Naive B cell (primary cell): Measurements from ENCODE around the gene IFNA2. TPM values are rescaled to one million over a fixed set of nuclear protein-coding genes. Genes with fewer than 3 reads are reported as not detected.
A peak's percentile ranks its signal among the peaks of the same experiment; 100 is the strongest.
"Not testable (repeated sequence)": the region's sequence is repeated elsewhere in the genome, so short reads cannot be mapped to it uniquely, and the experiment has no call there.

Experiments
- ATAC-seq, 2 donors: fragments of 150-1000 bp; cut with Tn5 transposase; 2 replicates each; pipeline ENCODE4 v1.10.0; 2021; ENCODE audit warnings: low read depth in 2 of 2, mild to moderate bottlenecking in 2 of 2, moderate library complexity in 2 of 2
- DNase-seq: peaks from one replicate; pipeline ENCODE4 v3.0.0; 2022
- H3K27ac Mint-ChIP-seq, 6 donors: one replicate each; pipeline ENCODE4 v1.8.0; 2020 to 2022; ENCODE audit warnings: mild to moderate bottlenecking in 6 of 6, mixed read lengths in 6 of 6, moderate library complexity in 5 of 6, inconsistent platforms in 2 of 6
- H3K27me3 Mint-ChIP-seq, 3 donors: one replicate each; pipeline ENCODE4 v1.8.0; 2021 to 2022; ENCODE audit warnings: mixed read lengths in 3 of 3, mild to moderate bottlenecking in 1 of 3
- H3K36me3 Mint-ChIP-seq, 2 donors: one replicate each; pipeline ENCODE4 v1.8.0; 2020 to 2022; ENCODE audit warnings: mixed read lengths in 2 of 2, inconsistent platforms in 1 of 2, mild to moderate bottlenecking in 1 of 2
- H3K4me1 Mint-ChIP-seq, 3 donors: one replicate each; pipeline ENCODE4 v1.8.0; 2020 to 2022; ENCODE audit warnings: mixed read lengths in 3 of 3, inconsistent platforms in 1 of 3, mild to moderate bottlenecking in 1 of 3, moderate library complexity in 1 of 3
- H3K4me3 Mint-ChIP-seq, 8 donors: one replicate each; pipeline ENCODE4 v1.8.0; 2020 to 2022; ENCODE audit warnings: mild to moderate bottlenecking in 8 of 8, mixed read lengths in 8 of 8, moderate library complexity in 8 of 8, inconsistent platforms in 2 of 8
- H3K9me3 Mint-ChIP-seq, 7 donors: one replicate each; pipeline ENCODE4 v1.8.0; 2020 to 2022; ENCODE audit warnings: mixed read lengths in 7 of 7, mild to moderate bottlenecking in 5 of 7, inconsistent platforms in 2 of 7, moderate library complexity in 1 of 7
- polyA plus RNA-seq, 6 donors: library from polyadenylated mRNA; unstranded; fragments of 300-500 nt; fragmentation: Illumina TruSeq; gene quantifications; one replicate each; pipeline ENCODE4 v1.2.3, GENCODE V29; 2021; ENCODE audit warnings: low read depth in 6 of 6

The IFNA2 gene
- polyA plus RNA-seq, result not detected

- DNase-seq, result peak; percentile 57
- ATAC-seq, result peak; percentile 51 to 52
- Mint-ChIP-seq H3K27ac (peak within 1 kb of the TSS in 3 of 6 donors; percentile 21 to 77 (median 63)), H3K27me3 (peaks cover 38 to 48% (median 41%) of the 10 kb centered on the region in 3 donors), H3K4me3 (peak within 1 kb of the TSS in 4 of 8 donors; percentile 2 to 71 (median 60)), H3K4me1 (peaks cover 17 to 30% (median 22%) of the 10 kb centered on the region in 3 donors), H3K36me3 (no peaks in the 10 kb centered on the region), H3K9me3 (peaks cover 0 to 13% (median 0%) of the 10 kb centered on the region in 7 donors)
Measured at GRCh38 chr9:21385131-21385670, at the start of gene IFNA2. Gene IFNA2, minus strand, starts transcription at chr9:21385398. Its CDS starts 69 bp downstream, at chr9:21385329.

- peaks cover 34 to 68% (median 57%) of the 10 kb centered on the region in 3 donors for H3K27me3 Mint-ChIP-seq
- H3K27ac Mint-ChIP-seq, H3K36me3 Mint-ChIP-seq, DNase-seq, ATAC-seq, H3K9me3 Mint-ChIP-seq, H3K4me3 Mint-ChIP-seq: not testable (repeated sequence)
- peaks cover 5 to 13% (median 6%) of the 10 kb centered on the region in 3 donors for H3K4me1 Mint-ChIP-seq
Measured at GRCh38 chr9:21435015-21435383, 49.8 kb upstream of the IFNA2 start.

GRCh38 chr9:21434202-21435014 lies 49.2 kb upstream of the IFNA2 start:
- peak overlapping the region in 1 of 6 donors; percentile 49 for H3K27ac Mint-ChIP-seq
- ATAC-seq (peak; percentile 35 to 44), DNase-seq (peak; percentile 35)
- no peaks in the 10 kb centered on the region for H3K9me3 Mint-ChIP-seq
- peaks cover 37 to 71% (median 61%) of the 10 kb centered on the region in 3 donors for H3K27me3 Mint-ChIP-seq
- no peaks in the 10 kb centered on the region for H3K36me3 Mint-ChIP-seq
- peaks cover 5 to 13% (median 6%) of the 10 kb centered on the region in 3 donors for H3K4me1 Mint-ChIP-seq
- H3K4me3 Mint-ChIP-seq, result no peak overlapping the region

- Mint-ChIP-seq H3K4me3 (no peak overlapping the region), H3K27ac (peak overlapping the region in 1 of 6 donors; percentile 93), H3K9me3 (no peaks in the 10 kb centered on the region), H3K4me1 (peaks cover 9 to 21% (median 9%) of the 10 kb centered on the region in 3 donors), H3K36me3 (no peaks in the 10 kb centered on the region), H3K27me3 (peaks cover 52 to 76% (median 73%) of the 10 kb centered on the region in 3 donors)
- DNase-seq (peak; percentile 44), ATAC-seq (peak; percentile 70 to 81)
Measured at GRCh38 chr9:21432672-21433425, 47.7 kb upstream of the IFNA2 start.

GRCh38 chr9:21429191-21429590 lies 44.0 kb upstream of the IFNA2 start:
- Mint-ChIP-seq H3K27ac (no peak overlapping the region), H3K4me3 (no peak overlapping the region), H3K9me3 (peaks cover 0 to 4% (median 0%) of the 10 kb centered on the region in 7 donors), H3K27me3 (peaks cover 70 to 83% (median 70%) of the 10 kb centered on the region in 3 donors), H3K36me3 (no peaks in the 10 kb centered on the region), H3K4me1 (peaks cover 9 to 17% (median 9%) of the 10 kb centered on the region in 3 donors)
- no peak for ATAC-seq
- no peak for DNase-seq

GRCh38 chr9:21428235-21428634 lies 43.0 kb upstream of the IFNA2 start:
- Mint-ChIP-seq H3K36me3 (no peaks in the 10 kb centered on the region), H3K9me3 (peaks cover 0 to 4% (median 0%) of the 10 kb centered on the region in 7 donors), H3K4me3 (peak overlapping the region in 1 of 8 donors; percentile 30), H3K27me3 (peaks cover 65 to 78% (median 71%) of the 10 kb centered on the region in 3 donors), H3K27ac (no peak overlapping the region), H3K4me1 (peaks cover 9 to 15% (median 9%) of the 10 kb centered on the region in 3 donors)
- DNase-seq (no peak), ATAC-seq (peak; percentile 46 to 67)

GRCh38 chr9:21415493-21416267 lies 30.5 kb upstream of the IFNA2 start:
- Mint-ChIP-seq H3K27ac (no peak overlapping the region), H3K4me1 (peaks cover 22 to 36% (median 30%) of the 10 kb centered on the region in 3 donors), H3K4me3 (no peak overlapping the region), H3K9me3 (no peaks in the 10 kb centered on the region), H3K36me3 (no peaks in the 10 kb centered on the region), H3K27me3 (peaks cover 20 to 48% (median 42%) of the 10 kb centered on the region in 3 donors)
- no peak for DNase-seq
- no peak for ATAC-seq

- ATAC-seq, result no peak
- Mint-ChIP-seq H3K27me3 (peaks cover 27 to 55% (median 47%) of the 10 kb centered on the region in 3 donors), H3K4me3 (no peak overlapping the region), H3K4me1 (peaks cover 22 to 36% (median 30%) of the 10 kb centered on the region in 3 donors), H3K9me3 (no peaks in the 10 kb centered on the region), H3K36me3 (no peaks in the 10 kb centered on the region), H3K27ac (no peak overlapping the region)
- DNase-seq, result no peak
Measured at GRCh38 chr9:21414220-21414940, 29.2 kb upstream of the IFNA2 start.

- Mint-ChIP-seq H3K36me3 (no peaks in the 10 kb centered on the region), H3K9me3 (no peaks in the 10 kb centered on the region), H3K4me3 (peak overlapping the region in 3 of 8 donors; percentile 31 to 87 (median 40)), H3K4me1 (peaks cover 22 to 36% (median 30%) of the 10 kb centered on the region in 3 donors), H3K27me3 (peaks cover 27 to 55% (median 51%) of the 10 kb centered on the region in 3 donors), H3K27ac (no peak overlapping the region)
- ATAC-seq (no peak), DNase-seq (no peak)
Measured at GRCh38 chr9:21413624-21414023, 28.4 kb upstream of the IFNA2 start.

GRCh38 chr9:21413151-21413550 lies 28.0 kb upstream of the IFNA2 start:
- H3K27me3 Mint-ChIP-seq, result peaks cover 27 to 55% (median 51%) of the 10 kb centered on the region in 3 donors
- H3K4me1 Mint-ChIP-seq, result peaks cover 22 to 36% (median 30%) of the 10 kb centered on the region in 3 donors
- H3K9me3 Mint-ChIP-seq, result no peaks in the 10 kb centered on the region
- no peak overlapping the region for H3K27ac Mint-ChIP-seq
- peak overlapping the region in 4 of 8 donors; percentile 31 to 87 (median 62) for H3K4me3 Mint-ChIP-seq
- no peaks in the 10 kb centered on the region for H3K36me3 Mint-ChIP-seq
- ATAC-seq, result no peak
- no peak for DNase-seq

- Mint-ChIP-seq H3K27me3 (peaks cover 34 to 54% (median 46%) of the 10 kb centered on the region in 3 donors), H3K4me1 (peaks cover 22 to 36% (median 30%) of the 10 kb centered on the region in 3 donors), H3K4me3 (peak overlapping the region; percentile 4 to 87 (median 62)), H3K27ac (peak overlapping the region in 1 of 6 donors; percentile 51), H3K36me3 (no peaks in the 10 kb centered on the region), H3K9me3 (no peaks in the 10 kb centered on the region)
- peak; percentile 61 for DNase-seq
- peak; percentile 97 for ATAC-seq
Measured at GRCh38 chr9:21412107-21412506, 26.9 kb upstream of the IFNA2 start.

GRCh38 chr9:21408817-21409216 lies 23.6 kb upstream of the IFNA2 start, which contains the start of gene IFNA8:
Gene IFNA8, plus strand, starts transcription at chr9:21409117. Its CDS starts 60 bp downstream, at chr9:21409177.
- H3K9me3 Mint-ChIP-seq, result no peaks in the 10 kb centered on the region

More at GRCh38 chr9:21408817-21409216, 23.6 kb upstream of the IFNA2 start, which contains the start of gene IFNA8:
- Mint-ChIP-seq H3K36me3 (no peaks in the 10 kb centered on the region), H3K4me3 (no peak within 1 kb of the TSS), H3K27ac (no peak within 1 kb of the TSS), H3K27me3 (peaks cover 27 to 53% (median 39%) of the 10 kb centered on the region in 3 donors), H3K4me1 (peaks cover 22 to 28% (median 25%) of the 10 kb centered on the region in 3 donors)
- no peak for ATAC-seq
- no peak for DNase-seq
